Stimulated activated effector memory CD8-positive, alpha-beta T cell treated with anti-CD3 and anti-CD28 coated beads, Interleukin-12 subunit alpha, Interleukin-12 subunit beta, amount 100 ng/mL, for 72 hours (primary cell): ENCODE data around the gene RNF34.
A peak's percentile ranks its signal among the peaks of the same experiment; 100 is the strongest.

ENCODE experiments used
- ATAC-seq: fragments of 150-1000 bp; cut with Tn5 transposase; 2 replicates; pipeline ENCODE4 v1.10.0; 2021
- DNase-seq, 2 donors: peaks; one replicate each; pipeline ENCODE4 v3.0.0; 2021 to 2022; ENCODE audit warnings: low spot score in 2 of 2
- H3K27ac Mint-ChIP-seq: one replicate; pipeline ENCODE4 v1.8.0; 2022; ENCODE audit warnings: mild to moderate bottlenecking, mixed read lengths
- H3K36me3 Mint-ChIP-seq: one replicate; pipeline ENCODE4 v1.8.0; 2022; ENCODE audit warnings: mild to moderate bottlenecking, mixed read lengths
- H3K4me1 Mint-ChIP-seq: one replicate; pipeline ENCODE4 v1.8.0; 2022; ENCODE audit warnings: mixed read lengths
- H3K4me3 Mint-ChIP-seq: one replicate; pipeline ENCODE4 v1.8.0; 2022; ENCODE audit warnings: mild to moderate bottlenecking, mixed read lengths
- H3K9me3 Mint-ChIP-seq: one replicate; pipeline ENCODE4 v1.8.0; 2022; ENCODE audit warnings: mixed read lengths

Gene RNF34

DNA sequence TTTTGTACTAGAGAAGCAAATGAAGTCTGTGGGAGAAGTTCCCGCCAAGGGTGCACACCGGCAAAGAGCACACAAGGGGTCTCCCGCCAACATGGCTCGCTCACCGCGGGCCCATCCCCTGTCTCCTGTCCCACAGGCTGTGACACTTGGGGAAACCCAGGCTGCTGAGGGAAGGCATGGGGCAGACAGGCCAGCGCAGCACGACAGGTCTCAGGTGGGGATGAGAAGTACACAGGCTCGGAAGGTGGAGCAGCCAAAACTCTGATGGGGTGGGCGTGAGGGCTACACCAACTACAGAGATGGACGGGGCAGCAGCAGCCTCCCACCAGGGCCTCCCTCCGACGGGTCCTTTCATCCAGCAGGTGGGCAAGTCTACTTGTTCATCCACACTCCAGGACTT is 64.4 kb downstream of the RNF34 start:
- no peak for DNase-seq
- Mint-ChIP-seq H3K4me3 (no peak overlapping the region), H3K4me1 (peaks cover 49% of the 10 kb centered on the region), H3K27ac (no peak overlapping the region), H3K36me3 (peaks cover 20% of the 10 kb centered on the region), H3K9me3 (no peaks in the 10 kb centered on the region)
- no peak for ATAC-seq

DNA sequence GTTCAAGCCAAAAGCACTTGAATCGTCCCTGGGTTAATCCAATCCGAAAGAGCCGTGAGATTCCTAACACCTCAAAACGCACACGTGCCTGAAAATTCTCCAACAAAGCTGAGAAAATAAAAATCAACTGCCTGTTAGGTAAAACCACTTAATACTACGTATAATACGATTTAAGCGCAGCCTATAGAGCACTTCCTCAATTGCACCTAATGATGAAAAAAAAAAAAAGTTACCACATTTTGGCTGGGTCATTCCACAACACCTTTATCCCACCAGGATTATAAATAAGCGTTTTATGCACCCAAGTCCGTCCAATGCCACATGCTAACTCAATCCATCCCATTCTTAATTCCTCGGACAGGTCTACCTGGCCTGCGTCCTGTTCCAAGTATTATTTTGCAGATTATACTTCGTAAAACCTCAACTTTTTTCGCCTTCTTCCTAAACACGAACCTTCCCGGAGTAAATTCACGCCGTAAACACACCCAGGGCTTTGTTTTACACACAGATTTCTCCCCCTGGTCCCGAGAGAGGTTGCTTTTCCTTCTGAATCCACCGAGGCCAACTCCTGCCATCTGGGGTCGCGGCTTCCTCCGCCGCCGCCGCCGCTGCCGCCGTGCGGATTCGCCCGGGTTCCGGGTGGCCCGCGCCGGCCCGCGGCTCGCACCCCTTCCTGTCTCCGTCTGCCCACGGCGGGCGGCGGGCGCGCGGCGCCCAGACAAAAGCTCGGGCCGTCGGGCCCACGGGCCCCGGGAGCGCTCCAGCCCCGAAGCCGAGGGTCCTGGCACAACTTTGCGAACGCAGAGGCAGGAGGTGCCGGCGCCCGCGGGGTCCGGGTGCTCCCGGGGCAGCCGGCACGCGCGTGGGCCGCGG is 66.2 kb downstream of the RNF34 start:
- H3K4me1 Mint-ChIP-seq = peaks cover 36% of the 10 kb centered on the region
- peak overlapping the region; percentile 91 for H3K27ac Mint-ChIP-seq
- DNase-seq = peak; percentile 38 to 72
- H3K9me3 Mint-ChIP-seq = no peaks in the 10 kb centered on the region
- ATAC-seq = peak; percentile 20
- peaks cover 20% of the 10 kb centered on the region for H3K36me3 Mint-ChIP-seq
- peak overlapping the region; percentile 89 for H3K4me3 Mint-ChIP-seq

DNA sequence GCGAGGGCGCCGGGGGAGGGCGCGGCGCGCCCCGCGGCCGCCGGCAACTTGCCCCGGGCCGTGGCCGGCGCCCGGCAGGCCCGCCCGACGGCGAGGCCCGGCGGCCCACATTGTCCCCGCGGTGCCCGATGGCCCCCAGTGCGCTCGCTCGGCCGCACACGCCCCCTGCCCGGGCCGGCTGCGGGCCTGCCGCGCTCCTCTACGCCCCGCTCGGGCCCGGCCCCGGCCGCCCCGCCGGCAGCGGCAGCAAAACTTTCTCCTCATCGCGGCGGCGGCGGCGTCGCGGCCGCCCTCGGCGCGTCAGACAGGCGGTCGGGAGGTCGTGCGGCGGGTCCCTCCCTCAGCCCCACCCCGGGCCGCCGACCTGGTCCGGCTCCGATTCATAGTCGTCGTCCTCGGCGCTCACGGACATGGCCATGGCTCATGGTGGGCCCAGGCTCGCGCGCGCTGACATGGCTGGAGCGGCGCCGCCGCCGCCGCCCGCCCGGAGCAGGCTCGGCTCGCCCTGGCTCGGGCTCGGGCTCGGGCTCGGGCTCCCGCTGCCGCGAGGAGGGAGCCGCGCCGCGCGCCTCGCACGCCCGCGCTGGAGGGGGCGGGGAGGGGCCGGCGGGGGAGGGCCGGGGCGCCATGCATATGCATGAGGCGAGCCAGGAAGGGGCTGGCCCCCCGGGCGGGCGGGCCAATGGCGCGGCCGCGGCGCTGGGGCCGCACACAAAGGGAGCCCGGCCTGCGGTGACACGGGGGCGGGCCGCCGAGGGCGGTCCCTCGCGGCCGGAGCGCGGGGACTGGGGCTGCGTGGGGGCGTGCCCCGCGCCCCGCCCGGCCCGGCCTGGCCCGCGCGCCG is 67.1 kb downstream of the RNF34 start:
- peak; percentile 94 for ATAC-seq
- H3K27ac Mint-ChIP-seq = no peak overlapping the region
- H3K9me3 Mint-ChIP-seq = no peaks in the 10 kb centered on the region
- H3K4me1 Mint-ChIP-seq = peaks cover 27% of the 10 kb centered on the region
- H3K4me3 Mint-ChIP-seq = peak overlapping the region; percentile 89
- peak; percentile 82 to 91 for DNase-seq
- H3K36me3 Mint-ChIP-seq = peaks cover 14% of the 10 kb centered on the region

DNA sequence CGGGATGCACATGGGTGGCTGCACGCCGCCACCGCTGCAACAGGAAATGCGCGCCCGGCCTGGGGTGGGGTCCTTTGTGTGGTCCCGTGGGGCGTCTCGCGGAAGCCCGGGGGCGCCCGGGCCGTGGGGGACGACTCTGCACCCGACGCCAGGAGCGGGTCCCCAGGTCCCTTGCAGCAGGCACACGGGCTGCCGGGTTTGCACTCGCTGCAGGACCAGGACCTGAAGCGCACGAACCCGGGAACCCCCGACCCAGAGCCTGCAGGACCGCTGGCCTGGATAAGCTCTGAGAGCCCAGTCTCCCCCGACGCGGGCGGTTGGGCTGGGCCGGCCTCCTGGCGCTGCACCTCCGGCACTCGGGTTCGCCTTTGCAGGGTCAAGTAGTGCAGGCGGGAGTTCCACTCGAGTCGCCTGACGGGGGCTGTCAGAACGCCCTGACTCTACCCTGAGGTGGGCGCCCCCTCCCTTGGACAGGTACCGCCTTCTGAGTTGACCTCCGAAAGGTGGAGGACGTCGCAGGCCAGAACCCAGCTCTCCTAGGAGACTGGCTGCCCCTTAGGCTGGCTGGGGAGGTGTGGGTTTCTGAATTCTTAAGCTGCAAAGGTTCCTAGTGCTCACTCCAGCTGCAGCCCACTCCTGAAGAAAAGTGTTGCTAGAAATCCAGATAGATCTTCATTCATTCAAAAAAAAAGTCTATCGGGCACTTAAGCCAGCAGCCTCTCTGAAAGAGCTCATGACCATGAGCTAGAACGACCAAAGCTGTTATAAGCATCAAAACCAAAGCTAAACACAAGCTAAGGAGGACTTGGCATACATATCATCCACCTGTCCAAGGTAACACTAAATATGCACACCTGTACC is 68.0 kb downstream of the RNF34 start:
- H3K9me3 Mint-ChIP-seq = no peaks in the 10 kb centered on the region
- ATAC-seq = no peak
- no peak overlapping the region for H3K27ac Mint-ChIP-seq
- H3K36me3 Mint-ChIP-seq = peaks cover 14% of the 10 kb centered on the region
- DNase-seq = peak in 1 of 2 donors; percentile 11
- peak overlapping the region; percentile 44 for H3K4me3 Mint-ChIP-seq
- peaks cover 26% of the 10 kb centered on the region for H3K4me1 Mint-ChIP-seq

DNA sequence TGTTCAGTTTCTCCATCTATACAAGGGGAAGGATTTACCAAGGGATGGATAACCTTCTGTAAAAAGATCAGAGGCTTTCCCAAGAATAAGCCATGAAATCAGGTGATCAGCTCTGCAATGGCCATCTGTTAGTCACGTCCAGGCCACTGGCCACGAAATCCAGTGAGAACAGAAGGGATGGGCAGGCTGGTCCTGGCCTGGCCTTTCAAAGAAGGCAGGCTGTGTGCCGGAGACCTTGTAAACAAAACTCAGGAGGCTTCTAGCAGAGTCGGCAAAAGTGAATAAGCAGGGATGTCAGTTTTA is 68.5 kb downstream of the RNF34 start:
- Mint-ChIP-seq H3K9me3 (no peaks in the 10 kb centered on the region), H3K36me3 (peaks cover 14% of the 10 kb centered on the region), H3K4me3 (peak overlapping the region; percentile 44), H3K27ac (no peak overlapping the region), H3K4me1 (peaks cover 26% of the 10 kb centered on the region)
- ATAC-seq (no peak), DNase-seq (no peak)

DNA sequence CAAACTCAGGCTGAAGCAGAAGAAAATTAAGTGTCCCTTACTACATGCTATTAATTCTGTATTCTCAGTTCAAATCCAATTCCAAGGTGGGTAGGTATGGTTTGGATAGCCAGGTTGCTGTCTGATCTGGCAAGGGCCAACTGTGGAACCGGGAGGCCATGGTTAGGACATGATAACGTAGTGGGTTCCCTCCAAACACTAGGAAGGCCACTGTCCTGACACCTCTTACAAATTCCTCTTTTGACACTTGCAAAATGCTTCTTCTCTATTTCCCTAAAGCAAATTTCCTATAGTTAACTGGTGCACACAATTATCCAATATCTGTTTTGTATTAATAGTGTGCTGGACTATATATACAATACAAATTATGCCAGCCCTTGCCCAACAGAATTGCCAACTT is 70.8 kb downstream of the RNF34 start:
- DNase-seq = no peak
- Mint-ChIP-seq H3K4me1 (peaks cover 7% of the 10 kb centered on the region), H3K9me3 (no peaks in the 10 kb centered on the region), H3K4me3 (no peak overlapping the region), H3K36me3 (peaks cover 8% of the 10 kb centered on the region), H3K27ac (peak overlapping the region; percentile 30)
- ATAC-seq = no peak

DNA sequence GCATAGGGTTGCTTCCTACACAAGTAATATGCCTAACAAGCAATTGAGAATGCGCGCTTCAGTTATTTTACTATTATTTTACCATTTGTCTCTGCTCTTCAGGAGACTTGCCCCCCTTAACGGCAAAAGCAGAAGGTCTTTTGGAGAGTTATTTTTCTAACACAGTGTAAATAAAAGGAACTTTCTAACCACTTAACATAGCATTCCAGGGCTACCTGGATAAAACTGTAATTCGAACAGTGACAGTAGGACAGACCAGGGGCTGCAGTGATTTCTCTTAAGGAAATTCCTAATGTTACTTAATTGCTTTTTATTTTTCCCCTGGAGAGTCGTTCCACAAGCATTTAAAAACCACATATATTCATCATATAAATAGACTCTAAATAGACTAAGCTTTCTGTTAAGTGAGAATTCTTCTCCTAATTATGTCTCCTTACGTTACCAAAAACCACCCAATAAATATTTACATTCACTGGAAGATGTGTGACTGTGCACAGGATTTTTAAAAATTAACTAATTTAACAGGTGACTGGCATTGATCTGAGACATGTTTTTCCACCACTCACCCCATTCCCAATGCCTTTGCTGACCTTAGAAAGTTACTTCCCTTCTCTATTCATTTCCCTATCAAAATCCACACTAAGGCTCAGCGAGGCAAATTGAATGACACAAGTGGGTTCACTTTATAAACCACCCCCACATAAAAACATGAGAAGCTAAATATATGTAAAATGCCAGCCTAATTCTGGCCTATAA is 72.4 kb downstream of the RNF34 start:
- no peak overlapping the region for H3K4me3 Mint-ChIP-seq
- no peak overlapping the region for H3K27ac Mint-ChIP-seq
- H3K9me3 Mint-ChIP-seq = no peaks in the 10 kb centered on the region
- H3K36me3 Mint-ChIP-seq = no peaks in the 10 kb centered on the region
- ATAC-seq (no peak), DNase-seq (no peak)
- H3K4me1 Mint-ChIP-seq = no peaks in the 10 kb centered on the region
